Measurements from ENCODE around the gene ELF2.
"Not testable (repeated sequence)": the region's sequence is repeated elsewhere in the genome, so short reads cannot be mapped to it uniquely, and the experiment has no call there.

ELF2 gene

DNA sequence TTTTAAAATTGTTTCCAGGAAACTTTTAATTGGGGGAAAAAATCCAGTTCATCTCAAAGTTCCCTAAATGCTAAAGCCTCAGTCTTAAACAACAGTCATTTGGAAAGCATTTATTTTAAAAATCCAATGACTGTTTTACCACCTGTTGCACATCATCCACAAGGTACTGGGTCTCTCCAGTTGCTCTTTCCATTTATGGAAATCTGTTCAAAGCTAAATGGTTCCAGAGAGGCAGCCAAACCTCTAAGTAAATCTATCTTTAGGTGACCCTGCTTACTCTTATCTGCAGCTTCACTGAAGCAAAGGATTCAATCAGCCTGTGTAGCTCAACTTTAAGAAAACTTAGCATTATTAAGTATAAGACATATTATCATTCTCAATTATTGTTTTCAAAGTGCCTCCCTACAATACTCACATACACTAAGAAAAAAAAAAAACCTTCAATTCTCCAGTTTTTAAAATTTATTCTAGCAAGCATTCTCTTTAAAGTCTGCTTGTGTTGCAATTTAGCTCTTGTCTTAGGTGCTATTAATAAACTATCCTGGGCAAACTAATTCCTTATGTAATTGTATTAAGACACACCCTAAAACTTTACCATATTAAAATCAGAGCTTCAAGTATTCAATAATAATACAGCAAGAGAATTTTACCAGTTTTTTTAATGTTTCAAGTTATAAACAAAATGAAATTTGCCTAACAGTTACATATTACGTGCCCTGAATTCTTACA is 100.8 kb downstream of the ELF2 start:
- no peak for DNase-seq

DNA sequence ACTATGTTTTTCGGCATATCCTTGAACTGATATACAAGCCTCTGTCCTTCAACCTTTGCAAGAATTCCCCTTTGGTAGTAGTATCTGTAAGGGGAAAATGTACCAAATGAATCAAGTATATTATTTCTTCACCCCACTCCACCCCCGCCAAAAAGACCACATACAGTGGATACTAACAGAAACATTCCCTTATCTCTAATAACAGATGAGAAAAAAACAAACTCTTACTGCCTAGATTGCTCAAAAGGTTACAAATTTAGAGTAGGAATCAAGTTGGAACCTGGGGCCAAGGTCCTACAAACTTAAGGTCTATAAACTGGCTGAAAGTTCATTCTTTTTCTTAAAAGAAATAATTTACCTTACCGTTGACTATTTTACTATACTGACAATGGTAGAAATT is 116.4 kb downstream of the ELF2 start:
- no peak for DNase-seq

DNA sequence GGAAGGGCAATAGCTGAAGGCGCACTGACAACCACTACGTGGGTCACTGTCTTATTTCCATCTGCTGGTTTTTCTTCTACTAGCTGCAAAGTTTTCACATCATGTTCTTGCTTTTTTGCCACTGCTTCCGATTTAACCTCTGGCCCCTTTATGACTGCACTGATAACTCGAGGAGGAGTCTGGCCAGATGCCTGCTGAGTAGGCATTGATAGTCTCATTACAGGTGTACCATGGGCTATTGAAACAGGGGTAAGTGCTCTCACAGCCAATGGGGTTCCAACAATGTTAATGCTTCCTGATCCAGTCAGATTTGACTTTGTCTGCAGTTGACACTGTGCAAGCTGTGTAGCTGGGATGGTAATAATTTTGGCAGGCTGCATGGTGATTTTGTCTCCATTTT is 118.0 kb downstream of the ELF2 start:
- DNase-seq, result not testable (repeated sequence)

DNA sequence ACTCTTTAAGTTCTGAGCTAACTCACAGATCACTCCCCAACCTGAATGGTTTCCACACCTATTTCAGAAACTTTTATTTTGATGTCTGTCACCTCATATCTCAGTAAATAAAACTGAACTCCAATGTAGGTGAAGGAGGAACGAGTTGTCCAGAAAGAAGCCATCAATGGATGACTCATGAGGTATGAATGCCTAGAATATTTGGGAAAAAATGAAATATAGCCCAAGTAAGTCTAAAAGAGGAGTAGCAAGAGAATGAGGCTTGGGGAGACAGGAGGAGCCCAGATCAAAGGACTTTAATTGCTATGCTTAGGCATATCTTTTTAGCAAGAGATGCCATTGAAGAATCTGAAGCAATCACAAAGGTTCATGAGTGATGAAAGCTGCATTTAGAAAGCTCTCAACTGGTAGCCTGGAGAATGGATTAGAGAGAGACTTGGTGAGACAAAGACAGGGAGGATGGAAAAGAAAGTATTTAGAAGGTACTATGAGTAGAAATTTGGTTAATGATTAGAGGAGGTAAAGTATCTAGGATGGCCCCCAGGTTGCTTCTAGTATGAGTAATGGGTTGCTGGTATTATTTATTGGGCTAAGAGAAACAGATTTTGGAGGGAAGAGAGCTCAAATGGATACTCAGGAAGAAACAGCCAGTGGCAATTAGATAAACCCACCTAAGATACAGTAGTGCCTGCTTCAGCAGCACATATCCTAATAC is 122.1 kb downstream of the ELF2 start:
- DNase-seq, result no peak

GRCh38 chr4:139053909-139054308 is 123.1 kb downstream of the ELF2 start:
- no peak for DNase-seq

DNA sequence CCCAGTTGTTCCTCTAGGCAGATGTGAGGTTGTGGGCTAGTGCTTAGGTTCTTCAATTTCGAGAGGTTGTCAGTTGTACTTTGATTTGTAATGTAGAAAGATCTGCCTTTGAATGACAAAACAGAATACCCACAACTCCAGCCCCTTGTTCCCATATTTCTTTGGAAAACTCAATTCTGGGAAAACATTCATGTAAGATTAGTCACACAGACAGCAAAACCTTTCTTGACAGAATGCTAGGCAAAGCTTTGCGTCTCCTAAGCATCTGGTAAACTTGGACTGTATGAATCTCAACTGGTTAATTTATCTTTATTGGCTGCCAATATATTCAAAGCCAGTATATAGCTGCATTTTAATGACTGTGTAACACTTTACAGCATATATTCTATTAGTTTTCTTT is 126.6 kb downstream of the ELF2 start:
- DNase-seq, result no peak

GRCh38 chr4:139048026-139048425 is 129.0 kb downstream of the ELF2 start:
- DNase-seq, result no peak

DNA sequence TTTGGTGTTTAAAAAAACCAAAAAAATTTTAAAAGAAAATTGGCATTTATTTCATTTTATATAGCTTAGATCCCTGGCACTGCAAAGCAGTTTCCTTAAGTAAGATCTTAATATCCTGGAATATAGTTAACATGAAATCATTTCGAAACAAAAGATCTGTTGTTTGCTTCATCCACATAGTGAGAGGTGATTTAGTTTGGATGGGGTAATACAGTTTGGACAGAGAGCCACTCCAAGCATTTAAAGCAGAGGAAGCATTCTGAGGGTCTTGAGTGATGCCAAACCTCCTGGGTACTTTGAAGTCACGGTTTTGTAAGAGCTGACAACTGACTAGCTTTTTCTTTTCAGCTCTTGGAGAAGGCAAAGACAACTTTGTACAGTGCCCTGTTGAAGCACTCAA is 132.7 kb downstream of the ELF2 start:
- DNase-seq, result no peak

DNA sequence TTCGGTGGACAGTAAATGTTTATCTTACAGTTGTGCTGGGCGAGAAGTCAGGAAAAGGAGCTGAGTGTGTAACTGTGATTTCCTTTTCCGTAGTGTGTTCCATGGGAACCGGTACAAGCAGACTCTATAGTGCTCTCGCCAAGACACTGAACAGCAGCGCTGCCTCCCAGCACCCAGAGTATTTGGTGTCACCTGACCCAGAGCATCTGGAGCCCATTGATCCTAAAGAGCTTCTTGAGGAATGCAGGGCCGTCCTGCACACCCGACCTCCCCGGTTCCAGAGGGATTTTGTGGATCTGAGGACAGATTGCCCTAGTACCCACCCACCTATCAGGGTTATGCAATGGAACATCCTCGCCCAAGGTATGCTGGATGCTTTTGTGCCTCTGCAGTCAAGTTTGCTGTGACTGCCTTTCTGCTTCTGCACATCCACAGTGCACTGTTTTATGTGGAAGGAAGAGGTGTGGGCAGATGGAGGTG is 134.0 kb downstream of the ELF2 start:
- DNase-seq, result peak; percentile 75 to 77

DNA sequence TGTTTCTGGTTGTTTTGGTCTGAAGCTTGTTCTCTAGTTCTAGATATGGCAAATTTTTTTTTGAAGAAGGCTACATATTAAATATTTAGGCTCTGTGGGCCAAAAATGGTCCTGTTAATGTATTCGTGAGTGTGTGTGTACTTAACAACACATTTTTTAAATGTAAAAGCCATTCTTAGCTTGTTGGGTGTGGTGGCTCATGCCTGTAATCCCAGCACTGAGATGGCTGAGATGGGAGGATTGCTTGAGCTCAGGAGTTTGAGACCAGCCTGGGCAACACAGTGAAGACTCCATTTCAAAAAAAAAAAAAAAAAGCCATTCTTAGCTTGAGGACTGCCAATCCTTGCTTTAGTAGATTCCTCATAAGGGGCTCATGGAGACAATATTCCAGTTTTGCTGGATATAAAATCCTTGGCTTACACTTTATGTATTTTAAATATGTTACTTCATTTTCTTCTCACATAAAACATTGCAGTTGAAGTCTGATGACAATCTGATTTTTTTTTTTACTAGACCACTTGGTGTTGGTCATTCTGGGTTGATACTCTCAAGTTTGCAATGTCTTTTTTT is 138.1 kb downstream of the ELF2 start:
- no peak for DNase-seq

- DNase-seq, result peak in 1 of 2 experiments; percentile 31
These were observed 140.1 kb downstream of the ELF2 start for GRCh38 chr4:139036885-139037284.

DNA sequence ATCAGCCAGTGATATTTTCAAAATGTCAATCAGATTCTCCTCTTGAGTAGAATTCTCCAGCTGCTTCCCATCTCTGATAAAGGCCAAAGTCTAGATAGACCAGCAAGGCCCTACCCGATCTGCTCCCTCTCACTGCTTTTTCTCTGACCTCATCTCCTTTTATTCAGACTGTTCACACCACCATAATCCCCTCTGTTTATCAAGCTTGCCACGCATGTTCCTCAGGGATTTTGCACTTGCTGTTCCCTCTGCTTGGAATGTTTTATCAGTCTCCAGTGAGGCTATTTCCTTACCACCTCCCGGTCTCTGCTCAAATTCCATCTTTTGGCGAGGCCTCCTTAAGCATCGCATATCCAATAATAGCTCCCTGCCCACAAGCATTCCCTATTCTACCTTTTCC is 141.4 kb downstream of the ELF2 start:
- no peak for DNase-seq

GRCh38 chr4:139030614-139031235 is 146.3 kb downstream of the ELF2 start:
- DNase-seq, result peak; percentile 24 to 62

- not testable (repeated sequence) for DNase-seq
These were observed 147.1 kb downstream of the ELF2 start for GRCh38 chr4:139029866-139030363.

DNA sequence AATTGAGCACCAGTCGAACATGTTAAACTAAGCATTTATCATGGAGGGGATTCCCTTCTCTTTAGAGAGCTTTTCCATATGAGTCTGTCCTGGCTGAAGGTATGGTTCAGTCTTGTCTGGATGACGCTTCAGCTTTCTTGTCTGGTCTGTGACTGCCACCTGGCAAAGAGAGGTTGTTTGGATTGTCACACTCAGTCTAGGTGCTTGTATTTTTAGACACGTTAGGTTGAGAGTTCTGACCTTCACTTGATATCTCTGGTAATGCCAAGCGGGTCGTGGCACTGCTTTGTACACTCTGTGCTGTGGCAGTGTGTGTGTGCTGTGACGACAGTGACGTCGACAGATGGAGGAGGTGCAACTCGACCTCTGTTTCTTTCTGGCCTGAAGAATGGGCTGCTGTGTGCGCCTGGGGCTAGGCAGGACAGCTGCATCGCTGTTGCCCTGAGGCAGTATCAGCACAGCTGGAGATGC is 148.8 kb downstream of the ELF2 start:
- DNase-seq, result peak in 1 of 2 experiments; percentile 3

DNA sequence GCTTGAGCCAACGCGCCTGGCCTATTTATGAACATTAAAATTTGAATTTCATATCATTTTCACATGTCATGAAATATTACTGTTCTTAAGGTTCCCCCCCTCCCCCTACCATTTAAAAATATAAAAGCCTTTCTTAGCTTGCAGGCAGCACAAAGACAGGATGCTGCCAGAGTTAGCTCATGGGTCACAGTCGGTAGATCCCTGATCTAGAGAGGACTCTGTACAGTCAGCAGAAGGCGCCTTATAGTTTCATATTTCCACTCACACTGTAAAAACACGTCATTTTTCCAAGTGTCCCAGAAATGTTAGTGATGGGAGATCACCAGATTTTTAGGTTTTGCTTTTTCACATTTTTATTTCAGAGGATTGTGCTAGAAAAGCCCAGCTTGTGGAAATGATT is 149.2 kb downstream of the ELF2 start:
- DNase-seq, result no peak

GRCh38 chr4:139025841-139026240 is 151.2 kb downstream of the ELF2 start:
- no peak for DNase-seq

- no peak for DNase-seq
These were observed 152.3 kb downstream of the ELF2 start for GRCh38 chr4:139024686-139025085.

GRCh38 chr4:139022835-139023234 is 154.2 kb downstream of the ELF2 start:
- no peak for DNase-seq

DNA sequence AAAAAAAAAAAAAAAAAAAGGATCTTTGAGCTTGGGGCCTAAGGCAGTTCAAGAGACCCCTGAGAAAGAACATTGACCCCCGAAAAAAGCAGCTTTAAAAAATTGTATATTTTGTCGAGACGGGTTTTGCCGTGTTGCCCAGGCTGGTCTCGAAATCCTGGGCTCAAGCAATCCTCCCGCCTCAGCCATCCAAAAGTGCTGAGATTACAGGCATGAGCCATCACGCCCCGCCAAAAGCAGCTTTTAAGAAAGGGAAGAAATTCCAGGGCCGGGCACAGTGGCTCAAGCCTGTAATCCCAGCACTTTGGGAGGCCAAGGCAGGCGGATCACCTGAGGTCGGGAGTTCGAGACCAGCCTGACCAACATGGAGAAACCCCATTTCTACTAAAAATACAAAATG is 155.9 kb downstream of the ELF2 start:
- DNase-seq, result not testable (repeated sequence)

DNA sequence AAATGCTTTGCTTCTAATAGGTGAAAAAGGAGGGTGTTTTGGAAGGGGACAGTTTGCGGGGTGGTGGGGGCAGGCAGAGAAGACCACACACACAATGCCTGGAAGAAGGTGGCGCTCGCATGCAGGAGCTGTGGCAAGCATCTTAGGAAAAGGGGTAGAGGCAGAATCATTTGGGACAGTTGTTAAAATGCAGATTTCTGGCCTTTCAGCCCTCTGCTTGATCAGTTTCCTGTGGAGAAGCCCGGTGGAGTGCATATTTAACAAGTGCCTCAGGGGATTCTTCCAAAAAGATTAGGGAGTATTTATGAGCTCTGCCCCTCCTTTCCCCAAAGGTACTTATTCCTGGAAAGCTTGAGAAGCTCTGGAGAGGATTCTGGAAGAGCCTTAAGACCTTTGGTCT is 156.6 kb downstream of the ELF2 start:
- peak in 1 of 2 experiments; percentile 44 for DNase-seq

DNA sequence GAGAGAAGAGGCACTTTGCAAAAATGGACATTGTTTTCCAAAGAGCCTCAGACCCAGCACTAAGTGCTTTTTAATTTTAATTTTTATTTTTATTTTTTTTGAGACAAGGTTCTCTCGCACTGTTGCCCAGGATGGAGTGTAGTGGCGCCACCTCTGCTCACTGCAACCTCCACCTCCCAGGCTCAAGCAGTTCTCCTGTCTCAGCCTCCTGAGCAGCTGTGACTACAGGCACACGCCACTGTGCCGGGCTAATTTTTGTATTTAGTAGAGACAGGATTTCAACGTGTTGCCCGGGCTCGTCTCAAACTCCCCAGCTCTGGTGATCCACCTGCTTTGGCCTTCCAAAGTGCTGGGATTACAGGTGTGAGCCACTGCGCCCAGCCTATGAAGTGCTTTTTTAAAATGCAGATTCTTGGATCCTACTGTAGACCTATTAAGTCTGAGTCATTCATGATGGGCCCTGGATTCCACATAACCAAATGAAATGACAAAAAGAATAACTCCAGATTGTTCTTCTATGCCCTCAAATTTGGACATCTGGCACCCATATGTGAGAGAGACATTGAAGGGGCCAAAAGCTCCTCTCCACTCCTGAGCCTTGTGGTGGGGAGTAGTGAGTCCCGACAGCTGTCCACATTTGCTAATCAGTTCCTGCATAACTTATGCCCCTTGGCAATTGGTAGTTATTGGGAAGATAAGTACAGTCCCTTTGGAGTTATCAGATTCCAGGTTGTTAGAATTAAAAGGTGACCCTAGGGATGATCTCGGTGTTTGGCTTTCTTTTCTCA is 157.9 kb downstream of the ELF2 start:
- peak; percentile 84 to 94 for DNase-seq
